Pancreas (tissue), 10 donors: ENCODE results near the gene ALK. TPM values are rescaled to one million over a fixed set of nuclear protein-coding genes. Genes with fewer than 3 reads are reported as not detected.

ENCODE experiments used
- ATAC-seq, 4 donors: fragments of 200-7000 bp; cut with Tn5 transposase; one replicate each; pipeline versions ENCODE4 v1.8.0 to v1.9.1; 2020; ENCODE audit warnings: mild to moderate bottlenecking in 4 of 4, moderate library complexity in 4 of 4
- DNase-seq, 6 donors: peaks; one replicate each; pipeline ENCODE4 v3.0.0-alpha.2; 2020
- FAIRE-seq: peaks from 2 replicates; lab custom pipeline; 2012; peaks lifted over from hg19 to GRCh38; lab: Jason Lieb, UNC
- H3K27ac ChIP-seq, 4 donors: fragments of 200-600 bp; sonication (generic); 1 replicate in 3 of 4; 2 replicates in 1 of 4; pipeline versions ENCODE4 v1.5.0 to v1.8.0; 2020
- H3K27me3 ChIP-seq, 4 donors: fragments of 200-600 bp; one replicate each; pipeline ENCODE4 v1.8.0; 2021
- H3K36me3 ChIP-seq, 3 donors: fragments of 200-600 bp; sonication (generic) in 1 of 3; one replicate each; pipeline versions ENCODE4 v1.5.0 to v1.8.0; 2020 to 2021
- H3K4me1 ChIP-seq, 3 donors: fragments of 200-600 bp; one replicate each; pipeline ENCODE4 v1.8.0; 2021
- H3K4me3 ChIP-seq, 4 donors: fragments of 200-600 bp; sonication (generic) in 2 of 4; one replicate each; pipeline versions ENCODE4 v1.5.0 to v1.8.0; 2020 to 2021
- H3K9me3 ChIP-seq, 4 donors: fragments of 200-600 bp; one replicate each; pipeline ENCODE4 v1.8.0; 2021
- WGBS, 2 donors: extraction: QIAGEN DNeasy Blood & Tissue Kit; methylation state at CpG; one replicate each; pipeline ENCODE4 v1.1.7; 2013; 5-methylcytosine and 5-hydroxymethylcytosine counted together
- intact Hi-C, 3 donors: fragments of 100-400 bp; cut with DNase I; formaldehyde crosslinking; loops; one replicate each; pipeline versions ENCODE4 v1.11.1 to v1.14.2; 2022
- polyA plus RNA-seq, 2 donors: library from polyadenylated mRNA; stranded (reverse); fragments of 200-250 nt; gene quantifications; one replicate each; pipeline ENCODE4 v1.2.3, GENCODE V29; 2013
- total RNA-seq, 6 donors: library from RNA; stranded (reverse); fragmentation: NEBNext Ultra II Directional in 4 of 6; extraction: Animal tissue kit (Norgen Biotek cat#: 25700) in 4 of 6; gene quantifications; one replicate each; pipeline versions ENCODE4 v1.2.1 to v1.2.4, GENCODE V29; 2021 to 2023
- TF ChIP-seq, protein P1 (sequence below), 4 donors: fragments of 200-600 bp; sonication (generic) in 3 of 4; IDR thresholded peaks; one replicate each; pipeline versions ENCODE4 v1.5.0 to v1.8.0; 2021; ENCODE audit warnings: antibody characterized with exemption in 4 of 4
- donor health status: healthy with polysubstance abuse.
- donor health status: DM: no; HTN: no; CAD: no; lungs with moderate emphysema.
- donor health status: DM: no; HTN: no; CAD: no.
- donor health status: control.
- donor health status: control.
- donor health status: Bipolar disorder and iron deficiency.
- donor health status: DM: yes; HTN: yes; CAD: no.
- donor health status: DM: no; HTN: no; CAD: no.
- donor health status: DM: no; HTN: no; CAD: no.
- donor health status: DM: yes; HTN: yes; CAD: no.

The ALK gene
- total and polyA plus RNA-seq, 8 donors: 0.05 to 0.17 (median 0.09) TPM; not detected in 2

DNA sequence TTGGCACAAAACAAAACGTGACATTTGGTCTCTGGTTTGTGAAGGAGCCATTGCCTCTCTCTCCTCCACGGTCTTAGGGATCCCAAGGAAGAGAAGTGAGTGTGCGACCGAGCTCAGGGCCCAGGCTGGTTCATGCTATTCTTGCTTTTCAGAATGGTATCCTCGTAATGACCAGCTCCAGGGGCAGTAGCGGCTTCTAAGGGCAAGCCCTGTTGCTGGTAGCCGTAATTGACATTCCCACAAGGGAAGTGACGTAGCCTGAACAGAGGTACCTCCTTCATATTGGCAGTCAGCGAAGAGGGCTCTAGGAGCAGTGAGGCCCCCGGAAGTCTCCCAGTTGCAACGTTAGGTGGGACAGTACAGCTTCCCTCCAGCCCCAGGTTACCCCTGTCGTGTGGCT is 728.3 kb downstream of the ALK start:
- Histone ChIP-seq H3K36me3 (no peaks in the 10 kb centered on the region), H3K9me3 (no peaks in the 10 kb centered on the region), H3K27me3 (no peaks in the 10 kb centered on the region), H3K4me1 (no peaks in the 10 kb centered on the region), H3K4me3 (no peak overlapping the region), H3K27ac (no peak overlapping the region)
- FAIRE-seq (no peak), DNase-seq (no peak), ATAC-seq (no peak)
- TF ChIP-seq, protein P1, sequence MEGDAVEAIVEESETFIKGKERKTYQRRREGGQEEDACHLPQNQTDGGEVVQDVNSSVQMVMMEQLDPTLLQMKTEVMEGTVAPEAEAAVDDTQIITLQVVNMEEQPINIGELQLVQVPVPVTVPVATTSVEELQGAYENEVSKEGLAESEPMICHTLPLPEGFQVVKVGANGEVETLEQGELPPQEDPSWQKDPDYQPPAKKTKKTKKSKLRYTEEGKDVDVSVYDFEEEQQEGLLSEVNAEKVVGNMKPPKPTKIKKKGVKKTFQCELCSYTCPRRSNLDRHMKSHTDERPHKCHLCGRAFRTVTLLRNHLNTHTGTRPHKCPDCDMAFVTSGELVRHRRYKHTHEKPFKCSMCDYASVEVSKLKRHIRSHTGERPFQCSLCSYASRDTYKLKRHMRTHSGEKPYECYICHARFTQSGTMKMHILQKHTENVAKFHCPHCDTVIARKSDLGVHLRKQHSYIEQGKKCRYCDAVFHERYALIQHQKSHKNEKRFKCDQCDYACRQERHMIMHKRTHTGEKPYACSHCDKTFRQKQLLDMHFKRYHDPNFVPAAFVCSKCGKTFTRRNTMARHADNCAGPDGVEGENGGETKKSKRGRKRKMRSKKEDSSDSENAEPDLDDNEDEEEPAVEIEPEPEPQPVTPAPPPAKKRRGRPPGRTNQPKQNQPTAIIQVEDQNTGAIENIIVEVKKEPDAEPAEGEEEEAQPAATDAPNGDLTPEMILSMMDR (IDR thresholded peaks at IDR 0.05): no peak
- WGBS, 2 donors: 83 to 87% methylated on average over 12 of the region's 12 CpGs
- intact Hi-C loops: loop anchor here in 2 of 3 donors (5.0 to 10.0 kb wide), 2 partner anchors 228 to 236 kb away; no protein-coding TSS in a partner anchor

DNA sequence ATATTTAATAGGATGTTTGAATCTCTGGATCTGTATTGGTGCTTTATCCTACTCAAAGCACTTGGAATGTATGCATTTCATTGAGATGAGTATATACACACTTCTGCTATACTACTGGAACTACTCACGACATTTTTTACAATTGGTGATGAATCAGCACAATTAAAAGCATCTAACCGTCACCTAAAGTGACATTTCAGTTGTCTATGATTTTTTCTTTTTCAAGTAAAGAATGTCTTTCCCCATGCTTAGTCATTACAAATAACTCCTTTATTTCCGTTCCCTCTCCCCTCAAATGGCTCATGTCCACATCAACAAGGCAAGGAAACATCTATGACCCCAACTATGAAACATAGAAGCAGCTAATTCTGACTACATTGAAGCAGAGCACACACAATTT is 728.9 kb downstream of the ALK start:
- 79 to 85% methylated on average over 3 of the region's 3 CpGs for WGBS, 2 donors
- no peak overlapping the region for H3K27ac ChIP-seq
- no peaks in the 10 kb centered on the region for H3K27me3 ChIP-seq
- no peak for ATAC-seq
- FAIRE-seq: no peak
- no peak for DNase-seq
- H3K36me3 ChIP-seq: no peaks in the 10 kb centered on the region
- no peaks in the 10 kb centered on the region for H3K9me3 ChIP-seq
- TF ChIP-seq, protein P1 (IDR thresholded peaks at IDR 0.05): no peak
- H3K4me3 ChIP-seq: no peak overlapping the region
- intact Hi-C loops: loop anchor here in 2 of 3 donors (5.0 to 10.0 kb wide), 2 partner anchors 228 to 235 kb away; no protein-coding TSS in a partner anchor
- no peaks in the 10 kb centered on the region for H3K4me1 ChIP-seq

GRCh38 chr2:29191817-29192216 is 729.6 kb downstream of the ALK start:
- TF ChIP-seq, protein P1 (IDR thresholded peaks at IDR 0.05): no peak
- ATAC-seq (no peak), DNase-seq (no peak), FAIRE-seq (no peak)
- no peak overlapping the region for H3K4me3 ChIP-seq
- no peaks in the 10 kb centered on the region for H3K4me1 ChIP-seq
- intact Hi-C loops: loop anchor here in 2 of 3 donors (5.0 to 10.0 kb wide), 2 partner anchors 227 to 235 kb away; no protein-coding TSS in a partner anchor
- WGBS, 2 donors: 88 to 93% methylated on average over 6 of the region's 6 CpGs
- no peak overlapping the region for H3K27ac ChIP-seq
- no peaks in the 10 kb centered on the region for H3K27me3 ChIP-seq
- no peaks in the 10 kb centered on the region for H3K36me3 ChIP-seq
- H3K9me3 ChIP-seq: no peaks in the 10 kb centered on the region

GRCh38 chr2:29189052-29189451 is 732.3 kb downstream of the ALK start:
- Histone ChIP-seq H3K27ac (no peak overlapping the region), H3K36me3 (no peaks in the 10 kb centered on the region), H3K4me1 (no peaks in the 10 kb centered on the region), H3K9me3 (no peaks in the 10 kb centered on the region), H3K27me3 (no peaks in the 10 kb centered on the region), H3K4me3 (no peak overlapping the region)
- TF ChIP-seq, protein P1 (IDR thresholded peaks at IDR 0.05): no peak
- 89 to 93% methylated on average over 5 of the region's 5 CpGs for WGBS, 2 donors
- DNase-seq (no peak), ATAC-seq (no peak), FAIRE-seq (no peak)
- intact Hi-C loops: no loop called here

GRCh38 chr2:29187926-29188325 is 733.5 kb downstream of the ALK start:
- no peak for FAIRE-seq
- H3K9me3 ChIP-seq: no peaks in the 10 kb centered on the region
- H3K27ac ChIP-seq: no peak overlapping the region
- DNase-seq: no peak
- H3K27me3 ChIP-seq: no peaks in the 10 kb centered on the region
- intact Hi-C loops: no loop called here
- no peaks in the 10 kb centered on the region for H3K4me1 ChIP-seq
- TF ChIP-seq, protein P1 (IDR thresholded peaks at IDR 0.05): no peak
- H3K4me3 ChIP-seq: no peak overlapping the region
- ATAC-seq: no peak
- 78 to 86% methylated on average over 2 of the region's 2 CpGs for WGBS, 2 donors
- no peaks in the 10 kb centered on the region for H3K36me3 ChIP-seq
